GM12878 (cell line): ENCODE results near the gene ZNF79.

ENCODE experiments used
- CHD2 ChIP-seq: IDR thresholded peaks from 2 replicates; pipeline ENCODE4 v1.6.1; 2011; ENCODE audit warnings: low read depth, low read length, improper control_type of control experiment, borderline replicate concordance
- CREB1 ChIP-seq: IDR thresholded peaks from 2 replicates; pipeline ENCODE4 v1.6.1; 2012; ENCODE audit warnings: low read depth, mild to moderate bottlenecking, inconsistent platforms
- FOS ChIP-seq: IDR thresholded peaks from 3 replicates; pipeline ENCODE4 v1.6.1; 2011; ENCODE audit warnings: borderline replicate concordance; ENCODE audit not compliant: insufficient read length; ENCODE audit errors: extremely low read depth
- HCFC1 ChIP-seq: fragments of 150-350 bp; IDR thresholded peaks from 2 replicates; pipeline ENCODE4 v1.6.1; 2014; ENCODE audit warnings: low read length
- POLR2A ChIP-seq: IDR thresholded peaks from 2 replicates; pipeline ENCODE4 v1.6.1; 2011; ENCODE audit warnings: low read depth, mild to moderate bottlenecking, low read length
- RB1 ChIP-seq: fragments of 450-650 bp; formaldehyde crosslinking; IDR thresholded peaks from 2 replicates; pipeline ENCODE4 v1.6.1; 2017; ENCODE audit warnings: mild to moderate bottlenecking, borderline replicate concordance
- RELA ChIP-seq: fragments of 450-650 bp; IDR thresholded peaks from 2 replicates; pipeline ENCODE4 v1.8.0; 2014; ENCODE audit warnings: borderline replicate concordance; ENCODE audit not compliant: partially characterized antibody
- SP1 ChIP-seq: IDR thresholded peaks from one replicate; pipeline ENCODE4 v1.6.1; 2011; ENCODE audit warnings: low read depth, low read length
- SRF ChIP-seq, 2 experiments: IDR thresholded peaks; 2 replicates each; pipeline ENCODE4 v1.6.1; 2011; ENCODE audit warnings: low read depth in 2 of 2, low read length in 2 of 2, mild to moderate bottlenecking in 1 of 2, moderate library complexity in 1 of 2
- SUZ12 ChIP-seq: fragments of 200-600 bp; sonication (generic); IDR thresholded peaks from one replicate; pipeline ENCODE4 v1.6.1; 2018; ENCODE audit warnings: antibody characterized with exemption, mild to moderate bottlenecking; ENCODE audit not compliant: unreplicated experiment
- ZNF274 ChIP-seq: IDR thresholded peaks from one replicate; pipeline ENCODE4 v1.8.0; 2011; ENCODE audit not compliant: insufficient read length, insufficient read depth
- TF ChIP-seq, protein P1 (sequence below): IDR thresholded peaks from 2 replicates; pipeline ENCODE4 v1.6.1; 2012; ENCODE audit warnings: low read depth, low read length, improper control_type of control experiment
- TF ChIP-seq, protein P2 (sequence below): fragments of 450-650 bp; IDR thresholded peaks from 2 replicates; pipeline ENCODE4 v1.6.1; 2018; ENCODE audit warnings: mild to moderate bottlenecking, low read depth, moderate library complexity; ENCODE audit not compliant: partially characterized antibody
- TF ChIP-seq, protein P3 (sequence below): fragments of 450-650 bp; IDR thresholded peaks from 2 replicates; pipeline ENCODE4 v1.6.1; 2014; ENCODE audit warnings: mild to moderate bottlenecking

DNA sequence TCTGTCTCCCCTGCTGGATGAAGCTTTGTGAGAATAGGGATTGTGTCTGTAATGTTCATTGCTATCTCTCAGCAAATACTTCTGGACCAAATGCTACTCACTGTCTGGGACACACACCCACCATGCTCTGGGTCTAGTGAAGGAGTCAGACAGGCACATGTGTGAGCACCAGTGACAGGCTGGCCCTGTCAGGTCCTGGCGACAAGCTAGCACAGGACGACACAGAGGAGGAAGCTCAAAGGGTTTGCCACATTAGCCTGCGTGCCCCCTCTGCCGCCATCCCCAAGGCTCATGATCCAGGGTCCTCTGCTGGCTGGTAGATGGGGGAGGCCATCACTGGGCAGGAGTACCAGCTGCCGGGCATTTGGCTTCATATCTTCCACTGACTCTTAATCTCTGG is 50.4 kb downstream of the ZNF79 start:
- TF ChIP-seq FOS (no peak), POLR2A (no peak), CHD2 (no peak), RELA (no peak), SRF (IDR thresholded peaks at IDR 0.05; ENCODE audit: low read depth in 2 of 2, low read length in 2 of 2) (no peak), CREB1 (no peak), SUZ12 (no peak), RB1 (no peak), ZNF274 (no peak), SP1 (no peak), HCFC1 (no peak)
- TF ChIP-seq, protein P1, sequence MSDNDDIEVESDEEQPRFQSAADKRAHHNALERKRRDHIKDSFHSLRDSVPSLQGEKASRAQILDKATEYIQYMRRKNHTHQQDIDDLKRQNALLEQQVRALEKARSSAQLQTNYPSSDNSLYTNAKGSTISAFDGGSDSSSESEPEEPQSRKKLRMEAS = no peak
- TF ChIP-seq, protein P2, sequence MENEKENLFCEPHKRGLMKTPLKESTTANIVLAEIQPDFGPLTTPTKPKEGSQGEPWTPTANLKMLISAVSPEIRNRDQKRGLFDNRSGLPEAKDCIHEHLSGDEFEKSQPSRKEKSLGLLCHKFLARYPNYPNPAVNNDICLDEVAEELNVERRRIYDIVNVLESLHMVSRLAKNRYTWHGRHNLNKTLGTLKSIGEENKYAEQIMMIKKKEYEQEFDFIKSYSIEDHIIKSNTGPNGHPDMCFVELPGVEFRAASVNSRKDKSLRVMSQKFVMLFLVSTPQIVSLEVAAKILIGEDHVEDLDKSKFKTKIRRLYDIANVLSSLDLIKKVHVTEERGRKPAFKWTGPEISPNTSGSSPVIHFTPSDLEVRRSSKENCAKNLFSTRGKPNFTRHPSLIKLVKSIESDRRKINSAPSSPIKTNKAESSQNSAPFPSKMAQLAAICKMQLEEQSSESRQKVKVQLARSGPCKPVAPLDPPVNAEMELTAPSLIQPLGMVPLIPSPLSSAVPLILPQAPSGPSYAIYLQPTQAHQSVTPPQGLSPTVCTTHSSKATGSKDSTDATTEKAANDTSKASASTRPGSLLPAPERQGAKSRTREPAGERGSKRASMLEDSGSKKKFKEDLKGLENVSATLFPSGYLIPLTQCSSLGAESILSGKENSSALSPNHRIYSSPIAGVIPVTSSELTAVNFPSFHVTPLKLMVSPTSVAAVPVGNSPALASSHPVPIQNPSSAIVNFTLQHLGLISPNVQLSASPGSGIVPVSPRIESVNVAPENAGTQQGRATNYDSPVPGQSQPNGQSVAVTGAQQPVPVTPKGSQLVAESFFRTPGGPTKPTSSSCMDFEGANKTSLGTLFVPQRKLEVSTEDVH = no peak
- TF ChIP-seq, protein P3, sequence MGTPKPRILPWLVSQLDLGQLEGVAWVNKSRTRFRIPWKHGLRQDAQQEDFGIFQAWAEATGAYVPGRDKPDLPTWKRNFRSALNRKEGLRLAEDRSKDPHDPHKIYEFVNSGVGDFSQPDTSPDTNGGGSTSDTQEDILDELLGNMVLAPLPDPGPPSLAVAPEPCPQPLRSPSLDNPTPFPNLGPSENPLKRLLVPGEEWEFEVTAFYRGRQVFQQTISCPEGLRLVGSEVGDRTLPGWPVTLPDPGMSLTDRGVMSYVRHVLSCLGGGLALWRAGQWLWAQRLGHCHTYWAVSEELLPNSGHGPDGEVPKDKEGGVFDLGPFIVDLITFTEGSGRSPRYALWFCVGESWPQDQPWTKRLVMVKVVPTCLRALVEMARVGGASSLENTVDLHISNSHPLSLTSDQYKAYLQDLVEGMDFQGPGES = no peak
